Measurements from ENCODE around the gene SLC12A7. TPM values are rescaled to one million over a fixed set of nuclear protein-coding genes. Genes with fewer than 3 reads are reported as not detected.
"Not testable (repeated sequence)": the region's sequence is repeated elsewhere in the genome, so short reads cannot be mapped to it uniquely, and the experiment has no call there.

The SLC12A7 gene
- total RNA-seq, 2 donors from 2014 or later = 18.4 to 34.6 TPM

GRCh38 chr5:1063661-1064382, 48.0 kb downstream of the SLC12A7 start:
- Histone ChIP-seq H3K4me1 (ENCODE audit: control insufficient read depth in 1 of 2, low read depth in 2 of 2) (no peaks in the 10 kb centered on the region), H3K4me3 (no peak overlapping the region), H3K9me3 (no peaks in the 10 kb centered on the region), H3K27me3 (replicated peaks; ENCODE audit: insufficient read depth) (no peaks in the 10 kb centered on the region), H3K27ac (no peak overlapping the region), H3K36me3 (peaks cover 7% of the 10 kb centered on the region)
- TF ChIP-seq CTCF (IDR thresholded peaks at IDR 0.05) = no peak
- DNase-seq (ENCODE audit: low spot score) (no peak), ATAC-seq (ENCODE audit: insufficient number of reproducible peaks, low FRiP score, low read depth) (no peak)

- DNase-seq (ENCODE audit: low spot score) (no peak), ATAC-seq (ENCODE audit: insufficient number of reproducible peaks, low FRiP score, low read depth) (no peak)
- Histone ChIP-seq H3K9me3 (no peaks in the 10 kb centered on the region), H3K27ac (no peak overlapping the region), H3K4me1 (ENCODE audit: control insufficient read depth in 1 of 2, low read depth in 2 of 2) (no peaks in the 10 kb centered on the region), H3K4me3 (no peak overlapping the region), H3K27me3 (replicated peaks; ENCODE audit: insufficient read depth) (no peaks in the 10 kb centered on the region), H3K36me3 (peaks cover 7% of the 10 kb centered on the region)
- TF ChIP-seq CTCF (IDR thresholded peaks at IDR 0.05) = no peak
These were observed 48.9 kb downstream of the SLC12A7 start for GRCh38 chr5:1062761-1063568.

- TF ChIP-seq CTCF (IDR thresholded peaks at IDR 0.05) = no peak
- Histone ChIP-seq H3K27ac (no peak overlapping the region), H3K27me3 (replicated peaks; ENCODE audit: insufficient read depth) (no peaks in the 10 kb centered on the region), H3K4me1 (ENCODE audit: control insufficient read depth in 1 of 2, low read depth in 2 of 2) (no peaks in the 10 kb centered on the region), H3K36me3 (peaks cover 7% of the 10 kb centered on the region), H3K4me3 (no peak overlapping the region), H3K9me3 (no peaks in the 10 kb centered on the region)
- ATAC-seq (ENCODE audit: insufficient number of reproducible peaks, low FRiP score, low read depth) = no peak
- DNase-seq (ENCODE audit: low spot score) = no peak
These were observed 49.9 kb downstream of the SLC12A7 start for GRCh38 chr5:1061916-1062315.

GRCh38 chr5:1061292-1061691, 50.6 kb downstream of the SLC12A7 start:
- not testable (repeated sequence) for ATAC-seq (ENCODE audit: insufficient number of reproducible peaks, low FRiP score, low read depth); H3K27ac ChIP-seq; H3K9me3 ChIP-seq; DNase-seq (ENCODE audit: low spot score); H3K27me3 ChIP-seq (replicated peaks; ENCODE audit: insufficient read depth); H3K4me3 ChIP-seq; H3K4me1 ChIP-seq (ENCODE audit: control insufficient read depth in 1 of 2, low read depth in 2 of 2)
- peaks cover 12% of the 10 kb centered on the region for H3K36me3 ChIP-seq

GRCh38 chr5:1060535-1060981, 51.3 kb downstream of the SLC12A7 start:
- no peak for TF ChIP-seq CTCF (IDR thresholded peaks at IDR 0.05)
- ATAC-seq (ENCODE audit: insufficient number of reproducible peaks, low FRiP score, low read depth) (no peak), DNase-seq (ENCODE audit: low spot score) (no peak)
- H3K27me3 ChIP-seq (replicated peaks; ENCODE audit: insufficient read depth) = no peaks in the 10 kb centered on the region
- no peak overlapping the region for H3K27ac ChIP-seq
- H3K36me3 ChIP-seq = peaks cover 12% of the 10 kb centered on the region
- no peak overlapping the region for H3K4me3 ChIP-seq
- no peaks in the 10 kb centered on the region for H3K4me1 ChIP-seq (ENCODE audit: control insufficient read depth in 1 of 2, low read depth in 2 of 2)
- no peaks in the 10 kb centered on the region for H3K9me3 ChIP-seq
